GM12872 (cell line): ENCODE data around the gene TMOD1.
A peak's percentile ranks its signal among the peaks of the same experiment; 100 is the strongest.

ENCODE experiments used
- CTCF ChIP-seq: IDR thresholded peaks from 3 replicates; pipeline ENCODE4 v1.5.1; 2011; ENCODE audit warnings: low read depth, mild to moderate bottlenecking, low read length, moderate library complexity; ENCODE audit not compliant: insufficient read depth

The TMOD1 gene

GRCh38 chr9:97638666-97639065 lies 137.2 kb downstream of the TMOD1 start:
- peak; percentile 44; the same call in 2 of the 3 replicates for TF ChIP-seq CTCF

- no peak for TF ChIP-seq CTCF
These were observed 138.9 kb downstream of the TMOD1 start for GRCh38 chr9:97640325-97640724.

- TF ChIP-seq CTCF: no peak
These were observed 144.3 kb downstream of the TMOD1 start for GRCh38 chr9:97645720-97646119.

- no peak for TF ChIP-seq CTCF
These were observed 146.5 kb downstream of the TMOD1 start for GRCh38 chr9:97647996-97648395.
